Calu3 (cell line): Measurements from ENCODE around the gene PROCA1. TPM values are rescaled to one million over a fixed set of nuclear protein-coding genes. Genes with fewer than 3 reads are reported as not detected.

Source experiments
- BruUV-seq: library from RNA; stranded (reverse); fragments of 400-500 nt; replicated peaks from 2 replicates; lab custom pipeline; 2021; lab: Mats Ljungman, UMichigan
- CTCF ChIA-PET: fragments of 300-600 bp; sonication (Branson Sonifier 250); formaldehyde crosslinking; loops from one replicate; lab custom pipeline; 2022; ENCODE audit warnings: antibody characterized with exemption; lab: Charles Lee
- DNase-seq: peaks from one replicate; pipeline ENCODE4 v3.0.0; 2022
- H3K27ac Mint-ChIP-seq: one replicate; pipeline ENCODE4 v1.8.0; 2022; ENCODE audit warnings: mixed read lengths; ENCODE audit not compliant: unreplicated experiment
- H3K27me3 Mint-ChIP-seq: one replicate; pipeline ENCODE4 v1.8.0; 2022; ENCODE audit warnings: mixed read lengths; ENCODE audit not compliant: unreplicated experiment
- H3K36me3 Mint-ChIP-seq: one replicate; pipeline ENCODE4 v1.8.0; 2022; ENCODE audit warnings: mild to moderate bottlenecking, moderate library complexity, mixed read lengths; ENCODE audit not compliant: insufficient read depth, unreplicated experiment
- H3K4me1 Mint-ChIP-seq: one replicate; pipeline ENCODE4 v1.8.0; 2022; ENCODE audit warnings: mild to moderate bottlenecking, low read depth, mixed read lengths; ENCODE audit not compliant: unreplicated experiment
- H3K4me3 Mint-ChIP-seq: one replicate; pipeline ENCODE4 v1.8.0; 2022; ENCODE audit warnings: mild to moderate bottlenecking, low read depth, moderate library complexity, mixed read lengths; ENCODE audit not compliant: unreplicated experiment
- H3K9me3 Mint-ChIP-seq: one replicate; pipeline ENCODE4 v1.8.0; 2022; ENCODE audit warnings: low read depth, mixed read lengths; ENCODE audit not compliant: unreplicated experiment
- CTCF ChIP-seq: fragments of 200-600 bp; IDR thresholded peaks from one replicate; pipeline ENCODE4 v1.8.0; 2022; ENCODE audit warnings: antibody characterized with exemption; ENCODE audit not compliant: unreplicated experiment
- intact Hi-C: fragments of 100-400 bp; cut with micrococcal nuclease; formaldehyde crosslinking; loops from one replicate; pipeline ENCODE4 v1.10.0; 2022; ENCODE audit not compliant: unreplicated experiment
- total RNA-seq: library from RNA; stranded (reverse); gene quantifications from 2 replicates; pipeline ENCODE4 v1.2.3, GENCODE V29; 2022

The PROCA1 gene
- total RNA-seq, 1 experiment from 2014 or later: 4.2 TPM

- peaks cover 71% of the 10 kb centered on the region for H3K36me3 Mint-ChIP-seq
- CTCF ChIA-PET: interaction anchor here (0.8 to 1.1 kb wide), 2 partner anchors 30 to 41 kb away, joined by 3 to 4 read pairs; partner anchors contain the start of gene BLTP2
- H3K27me3 Mint-ChIP-seq: no peaks in the 10 kb centered on the region
- H3K9me3 Mint-ChIP-seq: no peaks in the 10 kb centered on the region
- no peak for TF ChIP-seq CTCF
- H3K27ac Mint-ChIP-seq: no peak overlapping the region
- no TSS peak for BruUV-seq
- no peak overlapping the region for H3K4me3 Mint-ChIP-seq
- intact Hi-C loops: no loop called here
- H3K4me1 Mint-ChIP-seq: no peaks in the 10 kb centered on the region
- no peak for DNase-seq
These were observed 36.2 kb downstream of the PROCA1 start for GRCh38 chr17:28675490-28675889.

DNA sequence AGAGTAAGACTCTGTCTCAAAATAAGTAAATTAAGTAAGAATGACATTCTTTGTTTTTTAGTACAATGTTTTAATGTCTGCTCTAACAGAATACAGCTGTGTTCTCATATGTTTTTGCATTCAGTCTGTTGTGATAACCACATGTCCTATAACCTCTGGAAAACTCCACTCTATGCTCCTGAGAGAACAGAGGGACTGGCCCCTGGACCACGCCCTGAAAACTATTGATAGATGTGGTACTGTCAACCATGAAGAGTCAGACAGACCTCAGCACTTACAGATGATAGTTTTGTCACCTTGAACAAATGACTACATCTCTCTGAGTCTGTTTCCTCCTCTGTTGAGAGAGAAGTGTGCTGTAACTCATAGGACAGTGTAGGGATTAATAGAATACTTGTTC is 41.8 kb downstream of the PROCA1 start:
- Mint-ChIP-seq H3K9me3 (no peaks in the 10 kb centered on the region), H3K4me3 (no peak overlapping the region), H3K27ac (no peak overlapping the region), H3K4me1 (peaks cover 4% of the 10 kb centered on the region), H3K27me3 (no peaks in the 10 kb centered on the region), H3K36me3 (peaks cover 30% of the 10 kb centered on the region)
- no peak for TF ChIP-seq CTCF
- intact Hi-C loops: no loop called here
- BruUV-seq: no TSS peak
- DNase-seq: no peak
- CTCF ChIA-PET: no interaction called here

DNA sequence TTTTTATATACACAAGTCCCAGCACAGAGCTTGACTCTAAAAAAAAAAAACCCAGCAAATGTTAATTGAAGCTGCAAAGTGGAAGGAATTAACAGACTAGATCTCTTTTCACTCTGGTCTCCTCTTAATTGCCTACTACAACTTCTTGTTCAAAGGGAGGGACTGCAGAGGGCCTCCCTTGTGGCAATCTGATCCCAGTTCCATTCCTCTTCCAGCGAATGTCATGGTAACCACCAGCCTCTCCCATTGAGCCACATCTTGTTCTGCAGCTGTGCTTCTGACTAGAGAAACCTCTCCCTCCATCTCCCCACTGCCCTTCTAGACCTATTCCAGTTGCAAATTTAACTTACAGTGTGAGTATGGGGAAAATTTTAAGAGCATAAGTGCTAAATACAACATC is 43.8 kb downstream of the PROCA1 start:
- CTCF ChIA-PET: no interaction called here
- Mint-ChIP-seq H3K27me3 (no peaks in the 10 kb centered on the region), H3K27ac (no peak overlapping the region)

GRCh38 chr17:28665994-28666393 is 45.7 kb downstream of the PROCA1 start:
- intact Hi-C loops: no loop called here
- Mint-ChIP-seq H3K4me3 (no peak overlapping the region), H3K27ac (no peak overlapping the region), H3K9me3 (no peaks in the 10 kb centered on the region), H3K36me3 (peaks cover 39% of the 10 kb centered on the region), H3K4me1 (peaks cover 25% of the 10 kb centered on the region), H3K27me3 (no peaks in the 10 kb centered on the region)
- TF ChIP-seq CTCF: no peak
- DNase-seq: no peak
- CTCF ChIA-PET: no interaction called here
- no TSS peak for BruUV-seq

More for the DNA sequence above, 43.8 kb downstream of the PROCA1 start:
- H3K9me3 Mint-ChIP-seq: no peaks in the 10 kb centered on the region
- no TSS peak for BruUV-seq
- peaks cover 24% of the 10 kb centered on the region for H3K36me3 Mint-ChIP-seq
- peaks cover 24% of the 10 kb centered on the region for H3K4me1 Mint-ChIP-seq
- intact Hi-C loops: no loop called here
- no peak for TF ChIP-seq CTCF
- H3K4me3 Mint-ChIP-seq: no peak overlapping the region
- DNase-seq: no peak
